ENCODE measurements around the gene OTX1.
"Not testable (repeated sequence)": the region's sequence is repeated elsewhere in the genome, so short reads cannot be mapped to it uniquely, and the experiment has no call there.

The OTX1 gene

DNA sequence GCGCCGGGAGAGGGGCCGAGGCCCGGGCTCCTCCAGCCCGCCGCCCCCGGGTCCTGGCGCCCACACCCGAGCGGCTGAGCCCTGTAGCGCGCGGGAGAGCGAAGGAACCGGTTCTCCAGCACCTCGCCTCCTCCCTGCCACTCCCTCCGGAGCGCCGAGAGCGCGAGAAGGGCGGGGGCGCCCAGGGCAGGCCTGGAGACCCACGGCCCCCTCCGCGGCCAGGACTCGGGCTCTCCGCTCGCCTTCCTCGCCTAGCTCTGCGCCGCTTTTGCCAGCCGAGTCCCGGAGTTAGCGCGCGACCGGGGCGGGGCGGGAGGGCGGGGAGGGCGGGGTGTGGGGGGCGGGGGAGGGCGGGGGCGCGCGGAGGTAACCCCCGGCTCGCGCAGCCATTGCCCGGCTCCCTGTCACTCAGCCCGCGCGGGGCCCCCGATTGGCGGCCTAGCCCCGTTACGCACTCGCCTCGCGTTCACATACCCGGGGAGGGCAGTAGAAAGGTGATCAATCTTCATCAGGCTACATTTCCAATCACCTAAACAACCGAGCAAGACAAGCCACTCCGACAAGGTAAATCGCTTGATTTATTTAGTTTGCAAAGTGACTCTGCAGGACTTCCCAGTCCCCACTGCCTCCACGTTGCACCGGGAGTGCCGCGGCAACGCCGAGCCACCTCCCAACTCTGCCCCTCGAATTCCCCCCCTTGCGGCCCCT lies at the start of gene OTX1:
Gene OTX1 (plus strand): TSS at position 497 of the 708 bp plus-strand sequence. CDS start 2,161 bp downstream, outside the sequence.
- DNase-seq (ENCODE audit: low read depth in 4 of 4, low spot score in 1 of 4), result peak in 2 of 4 experiments; percentile 59 to 60

DNA sequence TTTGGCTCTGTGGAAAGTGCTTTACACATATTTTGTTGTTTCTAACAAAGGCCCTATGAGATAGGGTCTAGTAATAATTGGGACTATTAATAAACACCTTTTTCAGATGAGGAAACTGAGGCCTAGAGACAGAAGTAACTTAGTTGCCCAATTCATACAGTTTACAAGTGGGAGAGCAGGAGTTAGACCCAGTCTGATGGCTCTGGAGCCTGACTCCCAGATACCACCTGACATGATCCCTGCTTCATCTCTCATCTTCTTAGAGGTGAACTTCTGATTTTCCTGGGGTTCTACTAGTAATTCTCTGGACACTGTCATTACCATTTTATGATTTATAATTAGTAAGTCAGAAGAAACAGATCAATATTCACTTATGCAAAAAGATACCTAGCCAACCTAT lies 49.1 kb upstream of the OTX1 start:
- DNase-seq (ENCODE audit: low read depth in 4 of 4, low spot score in 1 of 4), result no peak

DNA sequence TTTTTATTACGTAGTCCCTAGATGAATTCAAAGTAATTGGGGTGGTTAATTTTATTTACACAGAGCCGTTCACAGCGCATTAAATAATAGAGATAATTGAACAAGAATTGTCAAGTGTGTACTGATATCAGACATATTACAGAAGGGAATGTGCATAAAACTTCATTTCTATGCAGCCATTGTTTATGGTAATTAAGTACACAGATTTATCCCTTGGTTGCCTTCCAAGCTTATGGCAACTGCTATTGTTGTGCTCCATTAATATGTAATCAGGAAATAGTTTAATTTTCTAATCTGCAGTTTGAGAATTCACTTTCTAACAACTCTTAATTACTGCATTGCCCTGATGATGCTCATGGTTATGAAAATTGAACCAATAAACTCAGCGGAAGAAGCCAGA lies 47.3 kb upstream of the OTX1 start:
- no peak for DNase-seq (ENCODE audit: low read depth in 4 of 4, low spot score in 1 of 4)

DNA sequence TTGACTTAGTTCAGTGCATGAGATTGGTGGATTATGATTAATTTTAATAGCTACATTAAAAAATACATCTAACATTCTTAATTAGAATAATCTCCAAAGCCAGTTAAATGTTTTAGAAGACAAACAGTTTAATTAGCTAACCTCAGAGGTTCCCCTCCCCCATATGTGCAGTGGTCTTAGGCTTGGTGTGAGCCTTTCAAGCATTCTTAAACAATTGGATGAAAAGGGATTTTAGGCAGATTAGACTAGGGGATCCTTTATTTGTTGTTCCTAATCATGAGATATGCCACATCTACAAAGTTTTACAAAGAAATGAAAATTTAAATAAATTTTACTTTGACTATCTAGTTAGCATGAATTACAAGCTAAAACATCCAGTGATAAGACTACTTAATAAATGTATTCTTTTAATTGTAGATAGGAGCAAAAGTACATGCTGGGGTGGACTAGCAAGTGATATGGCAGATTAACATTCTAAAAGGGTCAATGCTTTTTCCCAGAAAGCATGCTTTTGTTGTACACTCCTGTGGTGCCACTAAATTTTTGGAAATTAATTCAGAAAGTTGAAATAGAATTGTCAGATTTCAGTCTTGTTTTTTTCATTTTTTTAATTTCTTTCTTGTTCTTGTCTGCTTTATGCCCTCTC lies 42.7 kb upstream of the OTX1 start:
- no peak for DNase-seq (ENCODE audit: low read depth in 4 of 4, low spot score in 1 of 4)

DNA sequence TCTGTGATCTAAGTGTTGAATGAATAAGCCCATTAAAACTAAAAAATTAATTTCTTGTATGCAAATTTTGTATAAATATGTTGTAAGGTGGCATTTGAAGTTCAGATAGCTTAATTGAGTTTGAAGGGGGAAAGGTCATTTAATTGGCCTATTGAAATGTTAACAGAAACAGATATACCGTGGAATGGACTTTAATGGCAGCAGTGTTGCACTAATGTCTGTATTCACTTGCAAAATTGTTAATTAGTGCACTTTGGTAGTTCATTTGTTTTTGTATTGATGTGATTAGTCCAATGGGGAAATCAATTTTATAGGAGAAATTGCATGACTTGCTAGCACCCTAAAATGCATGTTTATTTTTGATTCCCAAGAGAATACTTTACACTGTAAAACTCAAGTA lies 41.8 kb upstream of the OTX1 start:
- no peak for DNase-seq (ENCODE audit: low read depth in 4 of 4, low spot score in 1 of 4)

DNA sequence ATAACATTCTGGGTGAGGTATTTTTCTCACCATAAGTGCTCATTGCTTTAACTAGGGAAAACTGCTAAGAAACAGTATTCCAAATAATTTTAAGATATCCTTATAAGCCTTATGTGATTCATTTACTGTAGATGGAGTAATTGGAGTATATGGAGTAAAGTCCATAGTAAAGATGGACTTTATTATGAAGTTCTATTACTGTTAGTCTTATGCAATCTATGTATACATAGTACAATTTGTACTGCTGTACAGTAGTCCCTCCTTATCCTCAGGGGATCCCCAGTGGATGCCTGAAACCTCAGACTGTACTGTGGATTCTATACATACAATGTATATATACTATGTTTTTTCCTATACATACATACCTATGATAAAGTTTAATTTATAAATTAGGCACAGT lies 41.1 kb upstream of the OTX1 start:
- DNase-seq (ENCODE audit: low read depth in 4 of 4, low spot score in 1 of 4), result no peak

DNA sequence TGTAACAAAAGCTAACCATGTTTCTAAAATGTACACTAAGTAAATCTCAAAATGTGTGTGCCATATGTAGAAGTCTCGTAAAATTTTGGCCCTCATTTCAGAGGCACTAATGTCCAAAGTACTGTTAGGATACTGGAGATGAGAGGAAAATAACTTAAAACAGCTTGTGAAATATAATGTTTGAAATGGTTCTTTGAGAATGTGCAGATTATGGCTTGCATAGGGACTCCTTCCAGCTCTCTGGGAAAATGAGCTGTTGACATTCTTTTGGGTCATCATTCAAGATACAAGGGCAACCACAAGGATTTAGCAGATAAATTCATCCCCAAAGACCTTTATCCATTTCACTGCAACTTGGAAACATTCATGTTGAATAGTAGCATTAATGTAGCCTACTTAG lies 38.1 kb upstream of the OTX1 start:
- no peak for DNase-seq (ENCODE audit: low read depth in 4 of 4, low spot score in 1 of 4)

DNA sequence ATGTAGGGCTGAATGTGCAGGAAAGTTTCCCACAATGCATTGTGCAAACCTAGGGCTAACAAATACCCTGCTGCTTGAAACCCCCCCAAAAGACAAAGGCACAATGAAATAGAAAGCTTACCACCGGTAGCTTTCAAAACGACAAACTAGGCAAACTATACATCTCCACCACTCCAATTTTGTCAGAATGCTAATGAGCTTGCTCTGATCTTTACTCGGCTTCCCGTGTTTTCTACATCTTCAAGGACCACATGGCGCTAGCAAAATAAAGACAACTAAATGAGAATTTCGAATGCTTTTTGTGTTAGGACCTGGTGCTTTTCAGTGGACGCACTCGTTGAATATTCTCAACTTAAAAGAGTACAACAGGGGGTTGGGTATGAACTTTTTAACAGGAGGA lies 37.2 kb upstream of the OTX1 start:
- DNase-seq (ENCODE audit: low read depth in 4 of 4, low spot score in 1 of 4), result no peak

DNA sequence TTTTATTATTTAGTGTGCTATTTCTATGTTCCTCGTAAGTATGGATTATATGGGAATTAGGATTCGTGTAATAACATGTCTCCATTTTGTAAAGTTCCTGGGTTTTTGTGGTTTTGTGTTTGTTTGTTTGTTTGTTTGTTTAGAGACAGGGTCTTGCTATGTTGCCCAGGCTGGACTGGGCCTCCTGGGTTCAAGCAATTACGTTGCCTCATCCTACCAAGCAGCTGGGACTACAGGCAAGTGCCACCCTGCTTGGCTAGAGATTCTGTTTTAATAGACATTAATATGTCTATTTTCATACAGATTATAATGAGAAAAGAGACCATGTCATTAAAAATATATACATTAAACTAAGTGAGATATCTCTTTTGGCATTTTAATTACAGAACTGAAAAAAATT lies 35.2 kb upstream of the OTX1 start:
- no peak for DNase-seq (ENCODE audit: low read depth in 4 of 4, low spot score in 1 of 4)

DNA sequence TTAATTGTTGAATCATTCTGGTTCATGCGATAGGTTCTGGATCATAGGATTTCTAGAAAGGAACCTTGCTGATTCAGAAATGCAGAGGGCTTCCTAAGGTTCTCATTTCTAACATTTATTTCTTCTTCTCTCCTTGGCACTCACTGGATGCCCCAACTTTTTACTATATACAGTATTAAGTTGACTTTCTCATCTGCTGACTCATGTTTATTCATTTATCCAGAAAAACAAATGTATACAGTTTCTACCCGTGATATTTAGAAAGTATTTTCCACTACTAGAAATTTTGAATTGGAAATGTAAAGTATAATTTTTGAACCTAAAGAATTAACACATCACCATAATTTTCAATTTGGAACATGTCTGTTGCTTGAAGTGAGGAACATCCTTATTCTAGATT lies 32.2 kb upstream of the OTX1 start:
- no peak for DNase-seq (ENCODE audit: low read depth in 4 of 4, low spot score in 1 of 4)

DNA sequence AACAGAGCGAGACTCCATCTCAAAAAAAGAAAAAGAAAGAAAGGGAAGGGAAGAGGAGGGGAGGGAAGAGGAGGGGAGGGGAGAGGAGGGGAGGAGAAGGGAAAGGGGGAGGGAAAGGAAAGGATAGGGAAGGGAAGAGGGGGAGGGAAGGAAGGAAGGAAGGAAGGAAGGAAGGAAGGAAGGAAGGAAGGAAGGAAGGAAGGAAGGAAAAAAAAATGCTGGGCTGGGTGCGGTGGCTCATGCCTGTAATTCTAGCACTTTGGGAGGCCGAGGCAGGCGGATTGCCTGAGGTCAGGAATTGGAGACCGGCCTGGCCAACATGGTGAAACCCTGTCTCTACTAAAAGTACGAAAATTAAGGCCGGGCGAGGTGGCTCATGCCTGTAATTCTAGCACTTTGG lies 30.9 kb upstream of the OTX1 start:
- not testable (repeated sequence) for DNase-seq (ENCODE audit: low read depth in 4 of 4, low spot score in 1 of 4)

DNA sequence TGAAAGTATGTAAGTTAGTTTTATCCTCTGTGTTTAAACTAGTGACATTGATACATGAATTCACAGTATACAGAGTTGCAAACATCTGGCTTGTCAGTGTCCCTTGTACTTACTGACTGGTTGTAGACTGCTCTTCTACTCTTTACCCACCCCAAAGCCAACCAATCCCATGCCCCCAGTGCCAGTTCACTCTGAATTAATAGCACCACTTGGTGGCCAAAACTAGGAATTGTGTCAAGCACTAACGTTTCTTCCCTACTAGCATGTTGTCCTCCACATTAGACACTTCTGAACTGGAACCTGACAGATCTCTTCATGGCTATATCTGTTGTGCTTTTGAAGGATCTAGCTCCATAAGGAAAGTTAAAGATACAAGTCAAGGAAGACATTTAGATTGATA lies 27.2 kb upstream of the OTX1 start:
- no peak for DNase-seq (ENCODE audit: low read depth in 4 of 4, low spot score in 1 of 4)

DNA sequence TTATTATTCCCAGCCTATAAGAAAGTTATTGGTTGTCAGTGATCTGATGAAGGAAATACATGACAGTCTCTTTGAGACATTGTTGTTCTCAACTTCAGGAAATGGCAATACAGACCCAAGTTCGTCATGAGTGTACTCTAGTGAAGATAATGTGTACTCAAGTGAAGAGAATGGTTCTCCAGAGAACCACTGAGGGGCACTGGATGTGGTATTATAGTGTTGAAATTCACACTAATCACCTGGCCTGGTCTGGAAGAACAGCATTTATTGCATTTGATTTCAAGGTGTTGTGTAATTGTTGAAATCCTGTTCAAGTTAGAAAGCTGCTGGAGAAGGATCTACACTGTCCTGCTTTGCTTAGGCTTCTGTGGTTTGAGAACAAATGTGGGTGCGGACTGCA lies 23.4 kb upstream of the OTX1 start:
- no peak for DNase-seq (ENCODE audit: low read depth in 4 of 4, low spot score in 1 of 4)

DNA sequence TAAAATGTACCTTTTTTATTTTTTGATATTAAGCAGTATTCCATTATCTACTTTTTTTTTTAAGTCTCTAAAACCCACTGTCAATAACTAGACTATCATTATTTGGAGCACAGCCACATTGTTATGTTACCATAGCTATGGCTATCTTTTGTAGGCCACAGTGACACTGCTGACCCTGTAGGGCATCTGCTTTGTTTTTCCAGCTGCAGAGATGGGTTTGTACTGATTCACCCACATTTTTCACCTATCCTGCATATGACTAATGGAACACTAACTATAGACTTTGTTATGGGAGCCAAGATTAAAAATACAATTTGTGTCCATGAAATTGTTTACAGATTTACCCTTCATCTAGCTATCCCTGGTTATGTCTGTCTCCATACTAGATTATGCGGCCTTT lies 21.6 kb upstream of the OTX1 start:
- no peak for DNase-seq (ENCODE audit: low read depth in 4 of 4, low spot score in 1 of 4)

DNA sequence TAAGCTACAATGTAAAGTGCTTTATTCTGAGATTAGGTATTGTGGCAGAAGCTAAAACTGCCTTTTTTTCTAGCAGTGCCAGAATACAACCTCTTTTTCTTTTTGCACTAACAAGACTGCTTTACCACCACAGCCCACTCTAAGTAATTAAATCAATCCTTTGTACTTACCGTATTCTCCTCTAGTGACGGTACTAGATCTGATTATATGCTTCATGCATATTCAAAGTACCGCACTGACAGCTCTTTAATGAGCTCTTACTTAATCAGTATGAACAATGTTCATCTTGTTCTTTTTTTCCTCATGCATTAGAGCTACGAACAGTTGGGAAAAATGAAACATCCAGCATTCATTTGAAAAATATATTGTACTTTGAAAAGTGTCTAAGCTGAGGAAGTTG lies 16.1 kb upstream of the OTX1 start:
- DNase-seq (ENCODE audit: low read depth in 4 of 4, low spot score in 1 of 4), result no peak

DNA sequence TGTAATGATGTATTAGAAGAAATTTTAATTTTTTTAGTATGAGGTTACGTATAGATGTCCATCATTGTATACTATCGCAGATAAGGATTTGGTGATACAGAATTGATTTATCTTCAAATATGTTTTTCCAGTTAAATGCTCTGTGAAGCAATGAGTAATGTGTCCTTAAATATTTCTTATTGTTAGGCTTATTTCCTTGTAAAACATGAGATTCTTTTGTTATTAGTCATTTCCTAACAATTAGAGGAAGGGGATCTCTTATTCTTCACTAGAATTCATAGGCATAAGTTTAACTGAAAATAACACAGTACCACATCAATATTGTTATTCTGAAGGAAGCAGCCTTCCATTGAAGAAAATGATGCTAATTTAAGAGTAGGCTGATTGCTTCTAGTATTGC lies 15.5 kb upstream of the OTX1 start:
- no peak for DNase-seq (ENCODE audit: low read depth in 4 of 4, low spot score in 1 of 4)

DNA sequence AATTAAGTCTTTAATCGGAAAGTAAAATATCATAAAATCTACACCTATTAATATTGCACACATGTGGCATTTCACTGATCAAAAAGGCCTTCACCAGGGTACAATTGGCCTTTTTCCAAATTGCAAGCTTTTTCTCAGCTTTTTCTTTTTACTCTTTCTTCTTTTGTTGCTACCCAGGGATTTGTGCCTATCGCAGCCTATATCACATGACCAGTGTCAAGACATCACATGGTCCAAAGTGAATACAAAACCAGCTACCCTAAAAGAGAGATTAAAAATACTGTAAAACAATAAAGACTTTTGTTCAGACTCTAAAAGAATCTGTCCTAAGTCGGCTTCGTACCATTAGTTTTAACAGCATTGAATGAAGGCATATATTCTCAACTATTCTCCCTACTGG lies 15.0 kb upstream of the OTX1 start:
- DNase-seq (ENCODE audit: low read depth in 4 of 4, low spot score in 1 of 4), result no peak

DNA sequence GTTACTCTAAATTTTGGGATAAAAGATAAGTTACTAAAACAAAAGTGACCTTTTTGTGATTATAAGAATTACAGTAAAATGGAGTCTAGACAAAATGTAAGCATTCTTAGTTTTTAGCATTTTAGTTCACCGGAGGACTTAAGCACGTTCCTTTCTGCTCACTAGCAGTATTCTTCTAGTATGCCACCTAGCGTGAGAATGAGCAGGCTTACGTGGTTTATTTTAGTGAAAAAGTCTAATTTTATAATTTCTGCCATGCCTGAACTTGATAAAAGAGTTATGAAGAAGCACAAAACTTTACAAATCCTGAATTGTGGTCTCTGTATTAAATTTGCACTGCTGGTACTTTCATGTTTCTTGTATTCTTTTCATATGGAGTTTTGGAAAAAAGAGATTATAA lies 12.6 kb upstream of the OTX1 start:
- DNase-seq (ENCODE audit: low read depth in 4 of 4, low spot score in 1 of 4), result no peak

DNA sequence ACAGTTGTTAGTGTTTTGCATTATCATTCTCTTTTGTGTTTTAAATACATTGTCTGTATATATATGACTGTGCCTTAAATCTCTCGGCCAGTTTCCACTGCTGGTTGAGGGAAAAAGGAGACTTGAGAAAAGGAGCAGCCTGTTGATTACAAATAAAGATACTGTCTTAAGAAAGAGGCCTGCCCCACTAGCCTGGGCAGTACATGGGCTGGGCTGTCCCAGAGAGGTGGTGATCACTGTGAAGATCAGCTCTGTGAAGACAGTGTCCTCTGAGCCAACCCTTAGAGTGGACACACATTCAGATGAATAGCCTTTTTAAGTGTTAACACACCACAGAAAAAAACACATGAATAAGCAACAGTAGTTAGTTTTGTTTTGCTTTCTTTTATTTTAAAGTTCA lies 10.0 kb upstream of the OTX1 start:
- DNase-seq (ENCODE audit: low read depth in 4 of 4, low spot score in 1 of 4), result no peak

DNA sequence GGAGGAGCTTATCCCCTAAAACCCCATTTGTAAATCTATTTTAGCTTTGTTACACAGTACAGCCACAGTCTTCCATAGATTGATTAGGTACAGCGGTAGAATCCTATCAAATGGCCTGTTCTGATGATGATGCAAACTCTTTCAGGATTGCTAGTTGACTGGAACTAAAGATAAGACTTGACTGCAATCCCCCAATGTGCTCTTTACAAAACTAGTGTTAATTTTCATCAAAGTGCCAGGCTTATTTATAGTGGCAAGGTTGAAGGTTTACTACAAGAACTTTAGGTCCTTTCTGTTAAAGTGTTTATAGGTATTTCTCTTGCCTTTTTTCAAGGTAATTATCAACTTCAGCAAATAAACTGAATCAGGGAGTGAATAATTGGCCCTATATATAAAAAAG lies 9.0 kb upstream of the OTX1 start:
- DNase-seq (ENCODE audit: low read depth in 4 of 4, low spot score in 1 of 4), result no peak

DNA sequence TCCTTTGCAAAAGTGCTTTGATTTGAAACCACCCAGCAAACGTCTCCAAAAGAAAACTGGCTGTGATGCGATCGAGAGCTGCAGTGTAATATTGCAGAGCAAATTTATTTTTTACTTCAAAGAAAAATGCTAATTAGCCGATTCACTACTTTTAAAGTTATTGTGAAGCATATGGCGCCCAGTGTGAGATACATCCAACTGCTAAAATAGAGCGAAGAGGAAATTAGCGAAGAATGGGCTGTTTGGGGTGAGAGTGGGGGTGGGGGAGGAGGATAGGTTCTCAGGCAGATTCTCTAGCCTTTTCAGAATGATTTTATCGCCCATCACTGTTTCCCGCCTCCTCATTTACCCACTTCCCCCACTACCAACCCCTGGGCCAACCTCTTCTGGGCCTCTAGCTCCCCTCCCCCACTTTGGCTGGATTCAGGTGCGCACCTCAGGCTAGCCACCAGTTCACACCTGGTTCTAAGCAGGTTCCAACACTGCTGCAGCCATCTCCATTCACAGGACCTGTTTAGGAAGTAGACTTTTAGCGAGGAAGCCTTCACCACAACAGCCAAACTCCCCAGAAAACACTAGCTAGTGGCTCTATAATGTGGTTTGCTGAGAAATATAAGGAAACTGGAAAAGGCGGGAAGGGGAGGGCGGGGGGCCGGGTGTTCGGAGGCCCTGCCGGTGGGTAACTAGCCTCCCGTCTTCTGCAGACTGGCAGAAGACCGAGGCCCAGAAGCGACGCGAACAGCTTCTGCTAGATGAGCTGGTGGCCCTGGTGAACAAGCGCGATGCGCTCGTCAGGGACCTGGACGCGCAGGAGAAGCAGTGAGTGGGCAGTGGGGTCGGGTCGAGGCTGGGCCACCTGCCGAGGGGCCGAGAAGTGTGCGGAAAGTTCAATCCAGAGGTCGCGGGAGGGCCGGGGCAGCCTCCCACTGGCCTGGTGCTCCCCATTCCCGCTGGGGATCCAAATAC lies 6.0 kb upstream of the OTX1 start:
- DNase-seq (ENCODE audit: low read depth in 4 of 4, low spot score in 1 of 4), result no peak

DNA sequence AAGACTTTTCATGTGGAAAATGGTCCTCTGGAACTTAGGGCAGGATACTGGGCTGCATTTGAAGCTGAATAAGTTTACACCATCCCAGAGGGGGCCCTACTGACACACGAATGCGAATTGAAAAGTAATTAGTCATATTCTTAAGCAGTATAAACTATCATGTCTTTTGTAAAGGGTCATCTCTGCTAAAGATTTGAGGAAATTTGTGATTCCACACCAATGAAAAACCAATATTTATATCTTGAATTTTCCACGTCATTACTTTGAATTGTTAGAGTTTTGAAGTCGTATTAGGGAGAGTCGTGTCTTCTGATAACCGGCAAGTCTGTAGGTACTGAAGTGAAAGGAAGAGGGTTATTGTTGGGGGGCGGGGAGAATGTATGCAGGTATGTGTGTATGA lies 4.1 kb upstream of the OTX1 start:
- DNase-seq (ENCODE audit: low read depth in 4 of 4, low spot score in 1 of 4), result no peak

Measured in stimulated activated CD4-positive, alpha-beta T cell treated with anti-CD3 and anti-CD28 coated beads, Interleukin-1b, Interleukin-23, amount 100 ng/mL, for 24 hours (primary cell).